GM19467 (cell line): ENCODE results near the gene SPAG16.

Experiments used
- ATAC-seq: cut with Tn5 transposase; IDR thresholded peaks from one replicate; pipeline ENCODE4 v1.9.1; 2021; ENCODE audit warnings: mild to moderate bottlenecking, moderate library complexity; ENCODE audit not compliant: unreplicated experiment

SPAG16 gene

GRCh38 chr2:213787869-213788268 lies 503.6 kb downstream of the SPAG16 start:
- peak; percentile 50 for ATAC-seq

- ATAC-seq: no peak
Measured at GRCh38 chr2:213789940-213790339, 505.7 kb downstream of the SPAG16 start.

- no peak for ATAC-seq
Measured at GRCh38 chr2:213792045-213792444, 507.8 kb downstream of the SPAG16 start.

GRCh38 chr2:213806125-213806726 lies 522.0 kb downstream of the SPAG16 start:
- no peak for ATAC-seq

GRCh38 chr2:213816583-213816982 lies 532.3 kb downstream of the SPAG16 start:
- no peak for ATAC-seq

GRCh38 chr2:213818436-213818835 lies 534.2 kb downstream of the SPAG16 start:
- no peak for ATAC-seq

- no peak for ATAC-seq
Measured at GRCh38 chr2:213834331-213834730, 550.1 kb downstream of the SPAG16 start.

GRCh38 chr2:213834746-213835145 lies 550.5 kb downstream of the SPAG16 start:
- no peak for ATAC-seq

GRCh38 chr2:213846856-213847255 lies 562.6 kb downstream of the SPAG16 start:
- ATAC-seq: no peak

- no peak for ATAC-seq
Measured at GRCh38 chr2:213847316-213847715, 563.1 kb downstream of the SPAG16 start.

- no peak for ATAC-seq
Measured at GRCh38 chr2:213848631-213849030, 564.4 kb downstream of the SPAG16 start.

GRCh38 chr2:213861638-213862037 lies 577.4 kb downstream of the SPAG16 start:
- ATAC-seq: no peak

- no peak for ATAC-seq
Measured at GRCh38 chr2:213862407-213863076, 578.3 kb downstream of the SPAG16 start.

- no peak for ATAC-seq
Measured at GRCh38 chr2:213863541-213863940, 579.3 kb downstream of the SPAG16 start.

- ATAC-seq: no peak
Measured at GRCh38 chr2:213868526-213868925, 584.3 kb downstream of the SPAG16 start.

- no peak for ATAC-seq
Measured at GRCh38 chr2:213885485-213885884, 601.2 kb downstream of the SPAG16 start.

- no peak for ATAC-seq
Measured at GRCh38 chr2:213914510-213914909, 630.2 kb downstream of the SPAG16 start.

- no peak for ATAC-seq
Measured at GRCh38 chr2:213920014-213920413, 635.8 kb downstream of the SPAG16 start.

GRCh38 chr2:213923543-213923942 lies 639.3 kb downstream of the SPAG16 start:
- no peak for ATAC-seq

GRCh38 chr2:213934560-213934959 lies 650.3 kb downstream of the SPAG16 start:
- peak; percentile 99 for ATAC-seq

- ATAC-seq: no peak
Measured at GRCh38 chr2:213958086-213958485, 673.8 kb downstream of the SPAG16 start.

GRCh38 chr2:213959589-213959988 lies 675.3 kb downstream of the SPAG16 start:
- no peak for ATAC-seq

GRCh38 chr2:213971536-213971935 lies 687.3 kb downstream of the SPAG16 start:
- no peak for ATAC-seq
